ENCODE results near the gene ATG10. TPM values are rescaled to one million over a fixed set of nuclear protein-coding genes. Genes with fewer than 3 reads are reported as not detected.

Gene ATG10
- total RNA-seq, 1 experiment from 2014 or later = 7.6 TPM

DNA sequence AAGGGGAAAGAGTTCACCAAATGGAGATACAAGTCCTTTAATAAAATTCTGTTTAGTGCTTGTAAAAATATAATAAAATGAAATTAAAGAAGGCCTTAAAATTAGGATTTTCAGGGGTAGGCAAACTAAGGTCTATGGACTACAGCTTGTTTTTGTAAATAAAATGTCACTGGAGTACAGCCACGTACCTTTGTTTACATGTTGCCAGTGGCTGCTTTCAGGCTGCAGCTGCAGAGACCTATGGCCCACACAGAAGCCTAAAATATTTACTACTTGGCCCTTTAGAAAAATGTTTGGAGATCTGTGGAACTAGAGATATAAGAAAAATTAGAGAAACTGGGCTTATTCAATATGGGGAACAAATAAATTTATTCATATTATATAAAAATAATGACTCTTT lies 183.5 kb downstream of the ATG10 start:
- Histone ChIP-seq H3K4ac (ENCODE audit: low read depth, low read length) (no peak overlapping the region), H2AFZ (ENCODE audit: low read length) (no peak overlapping the region), H3T11ph (ENCODE audit: low read length) (no peak overlapping the region), H2BK20ac (ENCODE audit: low read depth, low read length, poor library complexity, severe bottlenecking) (no peak overlapping the region), H3K27me3 (ENCODE audit: insufficient read depth, low read length) (no peaks in the 10 kb centered on the region), H2BK5ac (ENCODE audit: insufficient read length, low read length) (no peak overlapping the region), H4K20me1 (ENCODE audit: control insufficient read depth, insufficient read depth, insufficient read length) (no peaks in the 10 kb centered on the region), H3K9me3 (ENCODE audit: control insufficient read depth, low read depth, low read length) (no peaks in the 10 kb centered on the region), H3K9ac (ENCODE audit: extremely low read depth, insufficient read length, low read length) (no peak overlapping the region), H2BK120ac (ENCODE audit: low read depth, low read length, poor library complexity, severe bottlenecking) (no peak overlapping the region), H3K56ac (ENCODE audit: insufficient read length, low read depth, low read length) (no peak overlapping the region), H4K5ac (ENCODE audit: insufficient read length, low read depth, low read length) (no peak overlapping the region), H3K27ac (ENCODE audit: insufficient read length, low read depth, low read length) (no peak overlapping the region), H2BK15ac (ENCODE audit: low read depth, low read length) (no peak overlapping the region), H3K4me1 (ENCODE audit: insufficient read depth, low read length) (no peaks in the 10 kb centered on the region; the same call in 1 of the 2 replicates), H3K23me2 (ENCODE audit: insufficient read length, low read depth, low read length, poor library complexity, severe bottlenecking) (no peaks in the 10 kb centered on the region), H3K79me1 (ENCODE audit: insufficient read depth, low read depth, low read length, poor library complexity, severe bottlenecking) (no peaks in the 10 kb centered on the region), H4K8ac (replicated peaks; ENCODE audit: insufficient read length, low read depth, low read length) (no peak overlapping the region), H3K18ac (ENCODE audit: insufficient read length, low read depth, low read length) (no peak overlapping the region), H3K14ac (ENCODE audit: insufficient read depth, low read length) (no peak overlapping the region), H4K91ac (ENCODE audit: insufficient read length, low read depth, low read length) (no peak overlapping the region), H3K4me2 (ENCODE audit: insufficient read depth, insufficient read length, low read length) (no peak overlapping the region), H3K23ac (ENCODE audit: insufficient read length, low read depth, low read length) (no peak overlapping the region), H3K79me2 (ENCODE audit: insufficient read depth, low read length) (no peaks in the 10 kb centered on the region), H2BK12ac (ENCODE audit: insufficient read length, low read depth, low read length) (no peak overlapping the region), H2AK5ac (ENCODE audit: insufficient read length, low read length) (no peak overlapping the region)
- Mint-ChIP-seq H3K27ac (peak overlapping the region in 1 of 3 experiments; percentile 56; a peak in 1 of 7 replicates), H3K4me1 (peaks cover 13 to 16% of the 10 kb centered on the region in 2 experiments), H3K27me3 (ENCODE audit: low read depth) (no peaks in the 10 kb centered on the region), H3K9me3 (no peaks in the 10 kb centered on the region), H3K4me3 (no peak overlapping the region), H3K36me3 (ENCODE audit: insufficient read depth in 1 of 3, low read depth in 3 of 3) (no peaks in the 10 kb centered on the region)
- no peak for DNase-seq
- WGBS (ENCODE audit: extremely low coverage, insufficient read length, low lambda C conversion rate) = no CpG with 5 or more reads among the region's 1 CpG
- TF ChIP-seq, protein P1, sequence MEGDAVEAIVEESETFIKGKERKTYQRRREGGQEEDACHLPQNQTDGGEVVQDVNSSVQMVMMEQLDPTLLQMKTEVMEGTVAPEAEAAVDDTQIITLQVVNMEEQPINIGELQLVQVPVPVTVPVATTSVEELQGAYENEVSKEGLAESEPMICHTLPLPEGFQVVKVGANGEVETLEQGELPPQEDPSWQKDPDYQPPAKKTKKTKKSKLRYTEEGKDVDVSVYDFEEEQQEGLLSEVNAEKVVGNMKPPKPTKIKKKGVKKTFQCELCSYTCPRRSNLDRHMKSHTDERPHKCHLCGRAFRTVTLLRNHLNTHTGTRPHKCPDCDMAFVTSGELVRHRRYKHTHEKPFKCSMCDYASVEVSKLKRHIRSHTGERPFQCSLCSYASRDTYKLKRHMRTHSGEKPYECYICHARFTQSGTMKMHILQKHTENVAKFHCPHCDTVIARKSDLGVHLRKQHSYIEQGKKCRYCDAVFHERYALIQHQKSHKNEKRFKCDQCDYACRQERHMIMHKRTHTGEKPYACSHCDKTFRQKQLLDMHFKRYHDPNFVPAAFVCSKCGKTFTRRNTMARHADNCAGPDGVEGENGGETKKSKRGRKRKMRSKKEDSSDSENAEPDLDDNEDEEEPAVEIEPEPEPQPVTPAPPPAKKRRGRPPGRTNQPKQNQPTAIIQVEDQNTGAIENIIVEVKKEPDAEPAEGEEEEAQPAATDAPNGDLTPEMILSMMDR (conservative IDR thresholded peaks at IDR 0.05) = no peak

Data from H9 (cell line).